Stimulated activated memory B cell treated with anti-CD40 and anti-IgM and Interleukin-4, amounts not matched to agents 10 μg/mL and 1 μg/mL and 100 μg/mL, for 72 hours (primary cell): ENCODE data around the gene CYLD.

Experiments used
- ATAC-seq: fragments of 150-1000 bp; cut with Tn5 transposase; 2 replicates; pipeline ENCODE4 v1.10.0; 2021
- H3K27ac Mint-ChIP-seq: one replicate; pipeline ENCODE4 v1.8.0; 2022; ENCODE audit warnings: mild to moderate bottlenecking, mixed read lengths
- H3K27me3 Mint-ChIP-seq: one replicate; pipeline ENCODE4 v1.8.0; 2022; ENCODE audit warnings: mixed read lengths
- H3K36me3 Mint-ChIP-seq: one replicate; pipeline ENCODE4 v1.8.0; 2022; ENCODE audit warnings: mixed read lengths
- H3K4me1 Mint-ChIP-seq: one replicate; pipeline ENCODE4 v1.8.0; 2022; ENCODE audit warnings: mixed read lengths
- H3K4me3 Mint-ChIP-seq: one replicate; pipeline ENCODE4 v1.8.0; 2022; ENCODE audit warnings: mild to moderate bottlenecking, moderate library complexity, mixed read lengths
- H3K9me3 Mint-ChIP-seq: one replicate; pipeline ENCODE4 v1.8.0; 2022; ENCODE audit warnings: mixed read lengths

CYLD gene

DNA sequence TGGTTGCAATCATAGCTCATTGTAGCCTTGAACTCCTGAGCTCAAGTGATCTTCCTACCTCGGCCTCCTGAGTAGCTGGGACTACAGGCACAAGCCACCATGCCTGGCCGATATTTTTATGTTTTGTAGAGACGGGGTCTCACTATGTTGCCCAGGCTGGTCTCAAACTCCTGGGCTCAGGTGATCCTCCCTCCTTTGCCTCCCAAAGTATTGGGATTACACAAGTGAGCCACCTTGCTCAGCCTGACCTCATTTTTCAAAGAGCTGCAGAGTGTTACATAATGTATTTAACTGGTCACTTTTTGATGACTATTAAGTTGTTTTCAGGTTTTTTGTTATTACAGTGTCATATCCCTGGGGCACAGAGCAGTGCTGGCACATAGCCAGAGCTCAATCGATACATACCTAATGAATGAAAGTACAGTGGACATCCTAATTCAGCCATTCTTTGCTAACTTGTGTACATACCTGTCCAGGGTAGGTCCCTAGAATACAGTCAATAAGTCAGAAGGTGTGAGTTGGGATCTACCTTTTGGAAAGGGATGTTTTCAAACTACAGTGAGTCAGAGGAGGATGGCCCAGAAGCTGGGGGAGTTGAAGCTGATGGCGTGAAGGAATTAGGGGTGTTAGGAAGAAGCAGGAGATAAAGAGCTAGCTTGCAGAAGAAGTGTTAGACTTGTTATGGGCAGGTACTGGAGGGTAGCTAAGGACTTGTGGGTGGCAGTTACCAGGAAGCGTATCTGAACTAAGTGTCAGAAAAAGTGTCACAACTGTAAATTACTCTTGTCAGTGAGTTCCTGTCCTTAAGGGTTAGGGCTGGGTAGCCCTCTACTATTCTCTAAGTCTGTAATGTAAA, 20.1 kb upstream of the CYLD start:
- H3K9me3 Mint-ChIP-seq: peaks cover 3% of the 10 kb centered on the region
- H3K27me3 Mint-ChIP-seq: no peaks in the 10 kb centered on the region
- no peak for ATAC-seq
- H3K27ac Mint-ChIP-seq: no peak overlapping the region
- H3K4me1 Mint-ChIP-seq: peaks cover 5% of the 10 kb centered on the region
- no peak overlapping the region for H3K4me3 Mint-ChIP-seq
- H3K36me3 Mint-ChIP-seq: peaks cover 28% of the 10 kb centered on the region

DNA sequence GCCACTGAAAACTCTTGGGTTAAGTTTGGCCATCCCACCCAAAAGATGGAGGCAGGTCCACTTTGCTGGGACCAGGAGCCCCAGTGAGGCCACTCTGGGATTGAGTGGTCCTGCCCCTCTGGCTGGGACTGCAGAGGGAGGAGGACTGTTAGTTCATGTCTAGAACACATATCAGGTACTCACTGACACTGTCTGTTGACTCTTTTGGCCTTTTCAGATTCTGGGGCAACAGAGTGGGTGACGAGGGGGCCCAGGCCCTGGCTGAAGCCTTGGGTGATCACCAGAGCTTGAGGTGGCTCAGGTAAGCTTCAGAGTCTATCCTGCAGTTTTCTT, 19.5 kb upstream of the CYLD start:
- Mint-ChIP-seq H3K36me3 (peaks cover 28% of the 10 kb centered on the region), H3K9me3 (peaks cover 3% of the 10 kb centered on the region), H3K27me3 (no peaks in the 10 kb centered on the region), H3K4me3 (no peak overlapping the region), H3K27ac (no peak overlapping the region), H3K4me1 (peaks cover 5% of the 10 kb centered on the region)
- no peak for ATAC-seq

DNA sequence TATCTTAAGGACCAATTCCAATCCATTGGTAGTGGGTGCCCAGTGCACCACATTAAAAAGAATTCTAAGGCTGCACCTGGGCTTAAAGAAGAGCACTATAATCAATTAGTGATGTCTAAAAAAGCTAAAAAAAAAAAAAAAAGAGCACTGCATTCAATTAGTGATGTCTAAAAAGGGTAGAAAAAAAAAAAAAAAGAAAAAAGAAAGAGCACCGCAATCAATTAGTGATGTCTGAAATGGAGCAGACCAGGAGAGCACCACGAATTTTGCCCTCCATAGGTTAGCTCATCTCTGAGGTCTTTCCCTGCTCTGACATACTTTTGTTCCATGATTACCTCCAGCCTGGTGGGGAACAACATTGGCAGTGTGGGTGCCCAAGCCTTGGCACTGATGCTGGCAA, 18.9 kb upstream of the CYLD start:
- Mint-ChIP-seq H3K9me3 (peaks cover 3% of the 10 kb centered on the region), H3K27me3 (no peaks in the 10 kb centered on the region), H3K4me1 (peaks cover 5% of the 10 kb centered on the region), H3K4me3 (no peak overlapping the region), H3K27ac (no peak overlapping the region), H3K36me3 (peaks cover 28% of the 10 kb centered on the region)
- no peak for ATAC-seq

DNA sequence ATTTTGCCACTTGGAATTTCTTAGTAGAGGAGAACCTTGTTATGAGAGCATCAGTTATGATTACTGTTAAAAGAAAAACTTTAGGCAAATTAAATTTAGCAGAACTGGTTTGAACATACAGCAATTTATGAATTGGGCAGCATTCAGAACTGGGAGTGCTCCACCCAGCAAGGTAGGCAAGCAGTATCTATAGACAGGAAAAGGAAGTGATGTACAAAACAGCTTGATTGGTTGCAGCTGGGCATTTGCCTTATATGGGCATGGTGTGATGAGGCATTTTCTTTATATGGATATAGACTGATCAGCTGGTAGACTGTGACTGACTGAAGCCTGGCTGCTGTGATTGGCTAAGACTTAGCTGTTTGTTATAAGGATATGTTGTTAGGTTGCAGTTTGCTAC, 17.6 kb upstream of the CYLD start:
- H3K4me3 Mint-ChIP-seq: no peak overlapping the region
- peaks cover 28% of the 10 kb centered on the region for H3K36me3 Mint-ChIP-seq
- no peak overlapping the region for H3K27ac Mint-ChIP-seq
- H3K27me3 Mint-ChIP-seq: no peaks in the 10 kb centered on the region
- H3K9me3 Mint-ChIP-seq: peaks cover 3% of the 10 kb centered on the region
- ATAC-seq: no peak
- H3K4me1 Mint-ChIP-seq: peaks cover 5% of the 10 kb centered on the region

DNA sequence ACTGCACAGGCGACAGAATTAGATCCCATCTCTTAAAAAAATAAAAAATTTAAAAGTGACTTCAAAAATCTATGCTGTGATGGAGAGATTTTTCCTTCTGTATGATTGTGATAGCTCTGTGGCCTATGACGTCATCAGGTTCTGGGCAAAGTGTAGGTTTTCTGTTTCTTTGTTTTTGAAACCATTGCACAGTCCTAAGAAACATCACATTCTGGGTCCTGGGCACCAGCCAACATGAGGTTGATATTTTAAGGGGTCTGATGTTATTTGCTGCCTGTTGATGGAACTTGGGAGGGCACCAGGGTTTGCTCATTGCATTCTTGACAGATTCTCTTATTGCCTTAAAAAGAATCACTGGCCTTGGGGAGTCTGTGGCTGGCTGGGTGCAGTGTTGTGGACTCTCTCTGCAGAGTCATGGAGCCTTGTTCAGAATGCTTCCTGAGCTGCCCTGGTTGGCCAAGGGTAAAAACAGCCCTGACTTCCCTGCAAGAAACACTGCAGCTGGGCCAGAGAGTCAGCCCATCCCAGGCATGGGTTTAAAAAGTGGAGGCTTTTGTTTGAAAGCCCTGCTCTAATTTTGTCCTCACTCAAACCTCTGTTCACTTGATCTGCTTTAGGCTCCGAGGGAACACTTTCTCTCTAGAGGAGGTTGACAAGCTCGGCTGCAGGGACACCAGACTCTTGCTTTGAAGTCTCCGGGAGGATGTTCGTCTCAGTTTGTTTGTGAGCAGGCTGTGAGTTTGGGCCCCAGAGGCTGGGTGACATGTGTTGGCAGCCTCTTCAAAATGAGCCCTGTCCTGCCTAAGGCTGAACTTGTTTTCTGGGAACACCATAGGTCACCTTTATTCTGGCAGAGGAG, 10.5 kb upstream of the CYLD start:
- peaks cover 6% of the 10 kb centered on the region for H3K36me3 Mint-ChIP-seq
- H3K27ac Mint-ChIP-seq: no peak overlapping the region
- H3K9me3 Mint-ChIP-seq: no peaks in the 10 kb centered on the region
- no peaks in the 10 kb centered on the region for H3K27me3 Mint-ChIP-seq
- no peak overlapping the region for H3K4me3 Mint-ChIP-seq
- H3K4me1 Mint-ChIP-seq: peaks cover 21% of the 10 kb centered on the region
- ATAC-seq: no peak

DNA sequence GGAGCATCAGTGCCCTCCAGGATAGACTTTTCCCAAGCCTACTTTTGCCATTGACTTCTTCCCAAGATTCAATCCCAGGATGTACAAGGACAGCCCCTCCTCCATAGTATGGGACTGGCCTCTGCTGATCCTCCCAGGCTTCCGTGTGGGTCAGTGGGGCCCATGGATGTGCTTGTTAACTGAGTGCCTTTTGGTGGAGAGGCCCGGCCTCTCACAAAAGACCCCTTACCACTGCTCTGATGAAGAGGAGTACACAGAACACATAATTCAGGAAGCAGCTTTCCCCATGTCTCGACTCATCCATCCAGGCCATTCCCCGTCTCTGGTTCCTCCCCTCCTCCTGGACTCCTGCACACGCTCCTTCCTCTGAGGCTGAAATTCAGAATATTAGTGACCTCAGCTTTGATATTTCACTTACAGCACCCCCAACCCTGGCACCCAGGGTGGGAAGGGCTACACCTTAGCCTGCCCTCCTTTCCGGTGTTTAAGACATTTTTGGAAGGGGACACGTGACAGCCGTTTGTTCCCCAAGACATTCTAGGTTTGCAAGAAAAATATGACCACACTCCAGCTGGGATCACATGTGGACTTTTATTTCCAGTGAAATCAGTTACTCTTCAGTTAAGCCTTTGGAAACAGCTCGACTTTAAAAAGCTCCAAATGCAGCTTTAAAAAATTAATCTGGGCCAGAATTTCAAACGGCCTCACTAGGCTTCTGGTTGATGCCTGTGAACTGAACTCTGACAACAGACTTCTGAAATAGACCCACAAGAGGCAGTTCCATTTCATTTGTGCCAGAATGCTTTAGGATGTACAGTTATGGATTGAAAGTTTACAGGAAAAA, 9.7 kb upstream of the CYLD start:
- ATAC-seq: no peak
- H3K4me1 Mint-ChIP-seq: peaks cover 29% of the 10 kb centered on the region
- no peaks in the 10 kb centered on the region for H3K9me3 Mint-ChIP-seq
- H3K36me3 Mint-ChIP-seq: peaks cover 6% of the 10 kb centered on the region
- no peak overlapping the region for H3K4me3 Mint-ChIP-seq
- H3K27me3 Mint-ChIP-seq: no peaks in the 10 kb centered on the region
- H3K27ac Mint-ChIP-seq: no peak overlapping the region

DNA sequence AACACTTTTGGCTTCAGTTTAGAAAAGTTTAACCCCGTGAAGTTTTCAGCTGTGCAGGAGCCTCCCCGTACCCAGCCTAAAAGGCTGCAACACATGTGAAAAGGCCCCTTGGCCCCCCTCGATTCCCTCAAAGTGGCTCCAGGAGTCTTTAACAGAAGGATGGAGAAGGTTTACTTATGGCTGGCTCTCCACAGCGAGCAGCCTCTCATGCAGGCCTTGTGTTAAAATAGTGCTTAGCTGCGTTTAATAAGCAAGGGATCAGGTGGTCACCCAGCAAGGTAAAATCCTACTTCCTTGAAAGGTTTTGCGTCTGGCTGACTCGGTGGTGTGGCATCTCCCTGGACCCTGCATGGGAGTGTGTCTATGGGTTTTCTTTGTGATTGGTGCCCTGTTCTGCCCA, 8.4 kb upstream of the CYLD start:
- no peaks in the 10 kb centered on the region for H3K9me3 Mint-ChIP-seq
- H3K27me3 Mint-ChIP-seq: no peaks in the 10 kb centered on the region
- no peak overlapping the region for H3K4me3 Mint-ChIP-seq
- no peak overlapping the region for H3K27ac Mint-ChIP-seq
- H3K4me1 Mint-ChIP-seq: peaks cover 32% of the 10 kb centered on the region
- peaks cover 12% of the 10 kb centered on the region for H3K36me3 Mint-ChIP-seq
- no peak for ATAC-seq

DNA sequence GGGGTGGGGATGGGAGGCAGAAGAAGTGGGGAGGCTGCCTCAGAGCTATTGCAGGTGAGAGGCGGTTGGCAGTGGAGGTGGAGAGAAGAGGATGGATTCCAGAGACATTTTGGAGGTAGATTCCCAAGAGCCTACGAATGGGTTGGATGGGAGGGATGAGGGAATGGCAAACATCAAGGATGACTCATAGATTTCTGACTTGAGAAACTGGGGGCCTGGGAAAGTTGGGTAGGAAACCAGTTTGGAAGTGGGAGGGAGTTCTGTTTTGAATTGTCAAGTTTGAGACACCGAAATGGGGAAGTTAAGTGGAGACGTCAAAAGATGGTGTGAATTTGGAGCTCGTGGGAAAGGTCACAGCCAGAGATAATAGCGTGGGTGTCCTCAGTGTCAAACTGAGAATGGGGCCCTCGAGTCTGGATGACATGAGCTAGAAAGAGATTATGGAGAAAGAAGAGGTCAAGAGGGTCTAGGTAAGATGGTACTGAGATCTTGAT, 6.2 kb upstream of the CYLD start:
- peak; percentile 86 for ATAC-seq
- peak overlapping the region; percentile 71 for H3K27ac Mint-ChIP-seq
- H3K4me1 Mint-ChIP-seq: peaks cover 42% of the 10 kb centered on the region
- no peaks in the 10 kb centered on the region for H3K27me3 Mint-ChIP-seq
- H3K9me3 Mint-ChIP-seq: no peaks in the 10 kb centered on the region
- H3K36me3 Mint-ChIP-seq: peaks cover 27% of the 10 kb centered on the region
- no peak overlapping the region for H3K4me3 Mint-ChIP-seq

DNA sequence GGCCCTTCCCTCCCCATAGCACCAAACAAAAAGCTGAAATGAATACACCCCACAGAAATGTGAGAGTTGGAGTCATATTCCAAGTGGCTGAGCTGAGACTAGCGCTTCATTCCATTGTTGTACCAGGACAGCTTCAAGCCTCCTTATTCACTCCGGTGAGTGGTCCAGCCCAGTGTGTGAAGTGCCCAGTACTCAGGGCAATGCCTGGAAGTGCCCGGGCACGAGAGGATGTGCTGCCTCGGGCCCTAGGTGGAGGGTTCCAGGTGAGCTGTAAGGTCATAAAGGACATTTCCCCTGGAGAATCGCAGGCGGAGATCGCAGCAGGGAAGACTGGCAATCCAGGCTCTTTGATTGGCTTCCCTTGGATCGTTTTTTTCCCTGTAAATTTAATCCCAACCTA, 5.4 kb upstream of the CYLD start:
- Mint-ChIP-seq H3K4me3 (no peak overlapping the region), H3K27ac (peak overlapping the region; percentile 71), H3K27me3 (no peaks in the 10 kb centered on the region), H3K36me3 (peaks cover 27% of the 10 kb centered on the region), H3K4me1 (peaks cover 49% of the 10 kb centered on the region), H3K9me3 (no peaks in the 10 kb centered on the region)
- ATAC-seq: no peak

DNA sequence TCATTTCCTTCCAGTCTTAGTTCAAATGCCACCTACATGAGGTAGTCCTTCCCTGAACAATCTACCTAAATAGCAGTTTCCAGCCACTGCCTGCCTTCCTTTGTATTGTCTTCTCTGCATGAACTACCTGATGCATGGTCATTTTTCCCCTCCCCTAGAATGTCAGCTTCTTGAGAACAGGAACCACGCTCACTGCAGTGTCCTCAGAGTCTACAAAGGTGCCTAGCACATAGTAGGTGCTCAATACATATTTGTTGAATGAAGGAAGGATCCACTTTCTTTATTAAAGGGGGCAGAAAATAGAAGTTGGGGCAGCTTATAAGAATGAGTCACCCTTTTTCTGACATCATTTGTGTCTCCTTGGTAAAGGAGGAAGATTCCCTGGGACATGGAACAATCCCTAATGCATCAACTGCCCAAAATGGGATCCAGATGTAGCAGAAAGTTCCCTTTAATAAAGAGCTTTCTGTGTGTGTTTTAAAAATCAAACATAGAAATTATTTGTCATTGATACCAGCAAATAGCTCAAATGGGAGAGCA, 4.4 kb upstream of the CYLD start:
- no peaks in the 10 kb centered on the region for H3K9me3 Mint-ChIP-seq
- no peak for ATAC-seq
- H3K27me3 Mint-ChIP-seq: no peaks in the 10 kb centered on the region
- peaks cover 21% of the 10 kb centered on the region for H3K36me3 Mint-ChIP-seq
- H3K4me3 Mint-ChIP-seq: peak overlapping the region; percentile 4
- peak overlapping the region; percentile 71 for H3K27ac Mint-ChIP-seq
- peaks cover 52% of the 10 kb centered on the region for H3K4me1 Mint-ChIP-seq

DNA sequence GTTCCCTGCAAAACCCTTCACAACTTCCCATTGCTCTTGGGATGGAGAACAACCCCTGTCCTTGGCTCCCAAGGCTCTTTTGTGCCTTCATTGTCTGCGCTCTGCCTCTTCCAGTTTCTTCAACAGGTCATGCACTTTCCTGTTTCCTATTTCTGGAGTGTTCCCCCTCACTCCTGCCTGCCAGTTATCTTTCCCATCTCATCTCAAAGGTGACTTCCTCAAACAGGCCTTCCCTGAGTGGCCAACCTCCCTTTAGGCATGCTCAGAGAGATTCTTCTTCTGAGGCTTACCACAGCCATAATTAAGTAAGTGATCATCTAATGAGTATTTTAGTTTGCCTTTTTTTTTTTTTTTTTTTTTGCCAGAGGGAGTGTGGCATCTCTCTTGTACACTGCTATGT, 2.9 kb upstream of the CYLD start:
- H3K9me3 Mint-ChIP-seq: no peaks in the 10 kb centered on the region
- no peak for ATAC-seq
- H3K27me3 Mint-ChIP-seq: no peaks in the 10 kb centered on the region
- H3K36me3 Mint-ChIP-seq: peaks cover 21% of the 10 kb centered on the region
- peaks cover 64% of the 10 kb centered on the region for H3K4me1 Mint-ChIP-seq
- H3K4me3 Mint-ChIP-seq: no peak overlapping the region
- H3K27ac Mint-ChIP-seq: peak overlapping the region; percentile 90

DNA sequence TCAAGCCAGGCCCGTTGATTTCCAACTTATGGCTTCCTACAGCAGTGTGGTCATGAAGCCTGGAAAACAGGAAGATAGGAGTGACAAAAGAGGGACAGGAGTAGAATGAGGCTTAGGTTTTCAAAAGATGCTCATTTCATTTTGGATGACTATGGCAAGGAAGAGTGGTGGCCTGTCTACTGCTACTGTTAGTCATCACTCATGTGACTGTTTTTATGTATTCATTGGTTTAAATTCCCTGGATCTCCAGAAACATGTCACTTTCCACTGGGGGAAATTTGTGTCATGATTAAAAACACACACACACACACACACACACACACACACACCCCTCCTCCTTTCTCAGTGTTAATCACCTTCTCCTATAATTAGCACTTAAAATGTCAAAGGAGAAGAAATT, 1.1 kb upstream of the CYLD start:
- Mint-ChIP-seq H3K4me1 (peaks cover 67% of the 10 kb centered on the region), H3K27ac (peak overlapping the region; percentile 90), H3K27me3 (no peaks in the 10 kb centered on the region), H3K4me3 (peak overlapping the region; percentile 82), H3K9me3 (no peaks in the 10 kb centered on the region), H3K36me3 (peaks cover 34% of the 10 kb centered on the region)
- no peak for ATAC-seq

DNA sequence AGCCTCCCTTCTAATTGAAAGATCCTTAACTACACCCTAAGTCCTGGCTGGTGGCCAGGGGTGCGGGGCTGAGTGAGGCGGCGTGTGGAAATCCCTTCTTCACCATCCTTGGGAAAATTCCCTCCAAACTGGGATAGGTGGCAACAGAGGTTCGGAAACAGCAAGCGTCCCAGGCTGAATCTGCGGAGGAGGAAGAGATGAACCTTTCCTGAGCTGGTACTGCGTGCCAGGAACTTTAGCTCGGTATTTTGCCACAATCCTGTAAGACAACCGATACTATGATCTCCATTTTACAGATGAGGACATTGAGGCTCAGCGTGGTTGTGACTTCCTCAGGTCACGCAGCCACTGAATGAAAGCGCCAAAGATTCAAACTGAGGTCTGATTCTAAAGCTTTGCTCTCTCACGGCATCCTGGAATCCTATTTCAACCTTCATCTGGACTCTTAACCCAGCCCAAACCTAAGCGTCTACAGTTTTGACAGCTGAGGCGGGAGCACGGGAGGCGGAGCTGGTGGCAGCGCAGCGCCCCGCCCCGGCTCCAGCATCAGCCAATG, 583 bp upstream of the CYLD start:
- peaks cover 67% of the 10 kb centered on the region for H3K4me1 Mint-ChIP-seq
- no peak for ATAC-seq

DNA sequence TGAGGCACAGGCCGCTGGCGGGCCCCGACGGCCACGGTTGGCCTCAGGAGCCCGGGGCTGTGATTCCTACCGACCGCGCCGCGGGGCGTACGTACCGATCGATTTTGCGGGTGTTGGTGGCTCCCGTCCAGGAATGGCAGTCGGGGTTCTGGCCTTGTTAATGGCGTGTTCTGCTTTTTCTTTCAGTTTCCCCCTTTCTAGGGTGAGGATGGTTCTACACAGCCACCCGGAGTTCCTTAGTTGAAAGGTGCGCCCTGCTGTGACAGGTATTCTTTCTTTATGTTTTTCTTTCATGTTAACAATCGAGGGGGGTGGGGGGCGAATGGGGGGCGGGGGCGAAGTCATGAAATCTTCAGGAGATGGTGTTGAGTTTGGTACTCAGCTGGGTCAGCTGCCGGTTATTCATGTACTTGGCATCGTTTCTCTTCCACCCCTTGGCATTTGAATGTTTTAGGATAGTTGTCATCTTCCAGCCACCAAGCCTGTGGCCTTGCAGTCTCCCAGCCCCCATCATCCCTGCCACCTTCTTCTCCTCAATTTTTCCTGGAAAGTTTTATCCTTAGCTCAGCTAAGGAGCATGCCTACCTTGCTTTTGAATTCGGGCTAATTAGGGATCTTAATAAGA, 802 bp downstream of the CYLD start:
- H3K27ac Mint-ChIP-seq: peak overlapping the region; percentile 90
- peaks cover 63% of the 10 kb centered on the region for H3K4me1 Mint-ChIP-seq
- no peaks in the 10 kb centered on the region for H3K27me3 Mint-ChIP-seq
- ATAC-seq: peak; percentile 28
- no peaks in the 10 kb centered on the region for H3K9me3 Mint-ChIP-seq
- H3K36me3 Mint-ChIP-seq: peaks cover 46% of the 10 kb centered on the region
- peak overlapping the region; percentile 88 for H3K4me3 Mint-ChIP-seq

More for the DNA sequence above, 583 bp upstream of the CYLD start:
- Mint-ChIP-seq H3K36me3 (peaks cover 38% of the 10 kb centered on the region), H3K9me3 (no peaks in the 10 kb centered on the region), H3K27me3 (no peaks in the 10 kb centered on the region), H3K27ac (peak overlapping the region; percentile 90), H3K4me3 (peak overlapping the region; percentile 82)
